ENCODE measurements around the gene CPZ.

CPZ gene

DNA sequence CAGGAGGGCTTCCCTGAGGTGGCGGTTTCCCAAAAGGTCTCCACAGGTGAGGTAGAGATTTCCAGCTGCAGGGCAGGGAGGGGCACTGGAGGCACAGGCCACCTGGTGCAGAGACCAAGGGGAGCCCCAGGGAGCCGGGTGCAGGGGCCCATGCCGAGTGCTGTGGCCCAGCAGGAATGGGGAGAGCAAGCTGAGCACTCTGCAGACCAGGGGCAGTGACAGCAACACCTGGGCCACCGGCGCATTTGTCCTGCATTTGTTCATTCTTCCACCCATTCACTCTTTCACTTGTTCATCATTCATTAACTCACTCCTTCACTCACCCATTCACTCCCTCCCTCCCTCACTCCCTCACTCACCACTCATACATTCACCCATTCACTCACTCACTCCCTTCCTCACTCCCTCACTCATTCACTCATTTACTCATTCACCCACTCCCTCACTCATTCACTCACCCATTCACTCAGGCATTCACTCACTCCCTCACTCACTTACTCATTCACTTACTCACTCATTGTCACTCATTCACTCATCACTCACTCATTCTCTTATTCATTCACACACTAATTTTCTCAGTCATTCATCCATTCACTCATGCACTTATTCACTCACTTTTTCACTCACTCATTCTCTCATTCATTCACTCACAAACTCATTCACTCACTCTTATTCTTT lies 16.3 kb downstream of the CPZ start:
- DNase-seq (ENCODE audit: low spot score), result no peak
- TF ChIP-seq, protein P1, sequence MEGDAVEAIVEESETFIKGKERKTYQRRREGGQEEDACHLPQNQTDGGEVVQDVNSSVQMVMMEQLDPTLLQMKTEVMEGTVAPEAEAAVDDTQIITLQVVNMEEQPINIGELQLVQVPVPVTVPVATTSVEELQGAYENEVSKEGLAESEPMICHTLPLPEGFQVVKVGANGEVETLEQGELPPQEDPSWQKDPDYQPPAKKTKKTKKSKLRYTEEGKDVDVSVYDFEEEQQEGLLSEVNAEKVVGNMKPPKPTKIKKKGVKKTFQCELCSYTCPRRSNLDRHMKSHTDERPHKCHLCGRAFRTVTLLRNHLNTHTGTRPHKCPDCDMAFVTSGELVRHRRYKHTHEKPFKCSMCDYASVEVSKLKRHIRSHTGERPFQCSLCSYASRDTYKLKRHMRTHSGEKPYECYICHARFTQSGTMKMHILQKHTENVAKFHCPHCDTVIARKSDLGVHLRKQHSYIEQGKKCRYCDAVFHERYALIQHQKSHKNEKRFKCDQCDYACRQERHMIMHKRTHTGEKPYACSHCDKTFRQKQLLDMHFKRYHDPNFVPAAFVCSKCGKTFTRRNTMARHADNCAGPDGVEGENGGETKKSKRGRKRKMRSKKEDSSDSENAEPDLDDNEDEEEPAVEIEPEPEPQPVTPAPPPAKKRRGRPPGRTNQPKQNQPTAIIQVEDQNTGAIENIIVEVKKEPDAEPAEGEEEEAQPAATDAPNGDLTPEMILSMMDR (IDR thresholded peaks at IDR 0.05; ENCODE audit: borderline replicate concordance, control extremely low read depth, extremely low read depth, insufficient read depth, missing control alignments), result no peak
- in situ Hi-C loops (cut with MboI; ENCODE audit: low sequenced_read_pairs, unreplicated experiment), result loop anchor here (25.0 kb wide), 1 partner anchor 303 kb away; no protein-coding TSS in a partner anchor

DNA sequence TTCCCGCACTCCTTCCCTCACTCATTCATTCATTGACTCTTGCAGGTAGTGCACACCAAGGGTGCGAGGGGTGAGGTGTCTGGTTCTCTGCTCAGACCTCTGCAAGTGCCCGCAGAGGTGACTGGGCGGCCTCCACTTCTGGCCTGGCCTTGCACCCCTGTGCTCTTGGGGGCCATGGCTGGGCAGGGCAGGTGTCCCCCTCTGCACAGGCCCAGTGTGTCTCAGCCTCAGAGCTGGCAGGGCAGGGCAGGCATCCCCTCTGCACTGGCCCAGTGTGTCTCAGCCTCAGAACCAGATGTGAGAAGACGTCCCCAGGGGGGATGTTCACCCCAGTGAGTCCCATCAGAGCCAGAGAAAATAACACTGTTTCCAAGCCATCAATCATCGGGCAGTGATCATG lies 16.8 kb downstream of the CPZ start:
- DNase-seq (ENCODE audit: low spot score), result no peak
- TF ChIP-seq, protein P1 (IDR thresholded peaks at IDR 0.05; ENCODE audit: borderline replicate concordance, control extremely low read depth, extremely low read depth, insufficient read depth, missing control alignments), result no peak
- in situ Hi-C loops (cut with MboI; ENCODE audit: low sequenced_read_pairs, unreplicated experiment), result loop anchor here (25.0 kb wide), 1 partner anchor 303 kb away; no protein-coding TSS in a partner anchor

DNA sequence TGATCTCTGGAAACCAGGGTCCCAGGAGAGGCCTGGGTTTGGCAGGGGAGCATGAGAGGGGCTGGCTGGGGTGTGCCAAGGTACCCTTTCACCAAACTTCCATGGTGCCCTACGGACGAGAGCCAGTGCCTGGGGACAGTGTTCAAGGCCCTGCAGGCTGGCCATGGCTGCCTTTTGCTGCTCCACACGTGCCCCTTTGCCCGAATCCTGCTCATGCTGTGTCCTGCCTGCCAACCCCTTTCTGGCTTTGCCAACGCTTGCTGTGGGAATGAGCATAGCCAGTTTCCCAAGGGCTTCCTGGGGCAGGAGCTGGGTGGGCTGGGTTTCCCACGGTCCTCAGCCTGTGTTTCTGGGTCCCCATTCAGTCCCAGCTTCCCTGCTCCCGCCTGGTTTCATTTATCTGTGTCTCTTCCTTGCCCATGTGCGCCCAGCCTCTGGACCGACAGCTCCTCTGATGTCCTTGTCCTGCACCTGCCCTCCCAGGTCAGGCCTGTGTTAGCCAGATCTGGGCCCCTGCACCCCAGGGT lies 17.3 kb downstream of the CPZ start:
- TF ChIP-seq, protein P1 (IDR thresholded peaks at IDR 0.05; ENCODE audit: borderline replicate concordance, control extremely low read depth, extremely low read depth, insufficient read depth, missing control alignments), result no peak
- in situ Hi-C loops (cut with MboI; ENCODE audit: low sequenced_read_pairs, unreplicated experiment), result loop anchor here (25.0 kb wide), 1 partner anchor 302 kb away; no protein-coding TSS in a partner anchor

DNA sequence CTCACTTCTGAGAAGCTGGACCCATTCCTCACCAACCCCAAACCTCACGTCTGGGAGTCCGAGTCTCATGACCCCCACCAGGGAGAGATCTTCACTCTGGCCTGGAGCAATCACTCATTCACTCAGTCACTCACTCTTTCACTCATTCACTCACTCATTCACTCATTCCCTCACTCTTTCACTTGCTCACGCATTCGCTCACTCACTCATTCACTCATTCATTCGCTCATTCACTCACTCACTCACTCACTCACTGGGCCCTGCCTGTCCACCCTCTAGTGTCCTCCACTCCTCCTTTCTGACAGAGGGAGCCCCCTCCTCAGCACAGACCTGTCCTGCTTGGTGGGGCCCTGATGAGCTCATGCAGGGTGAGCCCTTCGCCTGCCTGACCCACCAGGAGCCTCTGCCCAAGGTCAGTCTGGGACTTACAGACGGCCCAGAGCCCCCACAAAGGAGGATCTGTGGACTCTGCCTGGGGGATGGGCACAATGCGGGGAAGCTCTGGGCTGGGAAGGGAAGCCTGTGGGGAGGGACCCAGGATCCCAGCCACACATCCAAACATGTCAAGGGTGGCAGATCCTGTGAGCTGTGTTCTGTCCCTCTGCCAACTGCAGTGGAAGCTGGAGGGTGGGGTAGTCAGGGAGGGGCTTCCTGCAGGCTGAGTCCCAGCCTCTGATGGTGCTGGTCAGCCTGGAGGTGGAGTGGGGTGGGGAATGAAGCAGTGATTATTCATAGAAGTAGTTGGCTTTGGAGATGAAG lies 18.5 kb downstream of the CPZ start:
- TF ChIP-seq, protein P1 (IDR thresholded peaks at IDR 0.05; ENCODE audit: borderline replicate concordance, control extremely low read depth, extremely low read depth, insufficient read depth, missing control alignments), result no peak
- in situ Hi-C loops (cut with MboI; ENCODE audit: low sequenced_read_pairs, unreplicated experiment), result loop anchor here (25.0 kb wide), 1 partner anchor 301 kb away; no protein-coding TSS in a partner anchor
- DNase-seq (ENCODE audit: low spot score), result no peak

More for the DNA sequence above, 17.3 kb downstream of the CPZ start:
- DNase-seq (ENCODE audit: low spot score), result no peak

DNA sequence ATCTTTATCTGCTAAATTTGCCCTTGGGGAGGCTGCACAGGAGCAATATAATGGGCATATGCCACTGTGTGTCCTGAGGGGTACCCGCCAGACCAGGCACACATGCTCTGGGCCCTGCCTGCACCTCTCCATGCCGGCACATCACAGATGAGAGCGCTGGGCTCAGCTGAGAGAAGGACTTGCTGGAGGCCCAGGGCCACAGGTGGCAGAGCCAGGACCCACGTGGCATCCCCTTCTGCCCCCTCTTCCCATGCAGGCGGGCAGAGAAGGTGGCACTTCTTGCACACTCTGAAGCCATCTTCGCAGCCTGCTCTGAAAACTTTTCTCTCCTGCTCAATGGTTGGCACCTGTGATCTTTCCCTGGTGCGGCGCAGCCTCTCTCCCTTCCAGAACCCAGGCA lies 20.1 kb downstream of the CPZ start:
- DNase-seq (ENCODE audit: low spot score), result no peak
- in situ Hi-C loops (cut with MboI; ENCODE audit: low sequenced_read_pairs, unreplicated experiment), result loop anchor here (25.0 kb wide), 1 partner anchor 300 kb away; no protein-coding TSS in a partner anchor
- TF ChIP-seq, protein P1 (IDR thresholded peaks at IDR 0.05; ENCODE audit: borderline replicate concordance, control extremely low read depth, extremely low read depth, insufficient read depth, missing control alignments), result no peak

Data from GM13976 (cell line).